Panc1 (cell line): ENCODE measurements around the gene TMEM220. TPM values are rescaled to one million over a fixed set of nuclear protein-coding genes. Genes with fewer than 3 reads are reported as not detected.

Source experiments
- ATAC-seq: fragments of 200-7000 bp; cut with Tn5 transposase; 2 replicates; pipeline ENCODE4 v1.9.1; 2020; ENCODE audit warnings: mild to moderate bottlenecking, moderate library complexity
- BruUV-seq: library from RNA; stranded (reverse); fragments of 400-500 nt; replicated peaks from 2 replicates; lab custom pipeline; 2021; lab: Mats Ljungman, UMichigan
- CTCF ChIA-PET: fragments of 300-600 bp; sonication (Branson Sonifier 250); formaldehyde crosslinking; loops from one replicate; lab custom pipeline; 2022; ENCODE audit warnings: antibody characterized with exemption; lab: Charles Lee
- POLR2A ChIA-PET: fragments of 300-600 bp; sonication (Branson Sonifier 250); formaldehyde crosslinking; loops from one replicate; lab custom pipeline; 2022; ENCODE audit warnings: antibody characterized with exemption; lab: Charles Lee
- DNase-seq: peaks from one replicate; pipeline ENCODE4 v3.0.0-alpha.2; 2010; ENCODE audit warnings: low read depth, low spot score
- H3K27ac ChIP-seq: 2 replicates; pipeline ENCODE4 v1.5.1; 2011; ENCODE audit warnings: mild to moderate bottlenecking, low read length, inconsistent platforms
- H3K27me3 ChIP-seq: fragments of 200-500 bp; sonication (Bioruptor generic); 2 replicates; pipeline ENCODE4 v1.6.0; 2014; ENCODE audit warnings: low read length, inconsistent platforms; ENCODE audit not compliant: control insufficient read depth, insufficient read depth
- H3K36me3 ChIP-seq: fragments of 200-500 bp; sonication (Bioruptor generic); 2 replicates; pipeline ENCODE4 v1.5.1; 2014; ENCODE audit warnings: inconsistent platforms, mild to moderate bottlenecking, low read length, moderate library complexity; ENCODE audit not compliant: control insufficient read depth, insufficient read depth
- H3K4me1 ChIP-seq: 2 replicates; pipeline ENCODE4 v1.5.1; 2011; ENCODE audit warnings: inconsistent platforms, mild to moderate bottlenecking, low read length, moderate library complexity; ENCODE audit not compliant: control insufficient read depth, insufficient read depth
- H3K4me3 ChIP-seq, 2 experiments: 2 replicates each; pipeline ENCODE4 v1.5.1; 2011 to 2012; ENCODE audit warnings: low read depth in 2 of 2, low read length in 2 of 2, mild to moderate bottlenecking in 2 of 2, inconsistent platforms in 1 of 2, moderate library complexity in 1 of 2
- H3K9me3 ChIP-seq: fragments of 200-500 bp; sonication (Bioruptor generic); 2 replicates; pipeline ENCODE4 v1.5.1; 2014; ENCODE audit warnings: low read depth, mild to moderate bottlenecking, inconsistent platforms, low read length, moderate library complexity; ENCODE audit not compliant: control insufficient read depth, insufficient read depth
- POLR2AphosphoS5 ChIP-seq: IDR thresholded peaks from 2 replicates; pipeline ENCODE4 v1.6.1; 2012; ENCODE audit warnings: mild to moderate bottlenecking, low read depth, low read length, moderate library complexity
- SIN3A ChIP-seq: IDR thresholded peaks from 2 replicates; pipeline ENCODE4 v1.6.1; 2012; ENCODE audit warnings: low read depth, mild to moderate bottlenecking, low read length, moderate library complexity, borderline replicate concordance; ENCODE audit not compliant: insufficient read depth
- TCF7L2 ChIP-seq: IDR thresholded peaks from 2 replicates; pipeline ENCODE4 v1.6.1; 2011; ENCODE audit warnings: mild to moderate bottlenecking, low read depth, low read length, inconsistent platforms
- in situ Hi-C: cut with HindIII; loops from 2 replicates; pipeline ENCODE4 v1.10.0; 2016; ENCODE audit warnings: low sequenced_read_pairs, low pct_unique_long_range_greater_than_20kb
- intact Hi-C: fragments of 100-400 bp; cut with micrococcal nuclease; formaldehyde crosslinking; loops from one replicate; pipeline ENCODE4 v1.10.0; 2022; ENCODE audit not compliant: unreplicated experiment
- total RNA-seq: library from RNA; stranded (reverse); gene quantifications from one replicate; pipeline ENCODE4 v1.2.1, GENCODE V29; 2021; ENCODE audit not compliant: unreplicated experiment
- TF ChIP-seq, protein P1 (sequence below), 2 experiments: IDR thresholded peaks; 2 replicates each; pipeline ENCODE4 v1.6.1; 2011 to 2012; ENCODE audit warnings: low read depth in 2 of 2, control low read depth in 1 of 2, low read length in 1 of 2, mild to moderate bottlenecking in 1 of 2, moderate library complexity in 1 of 2; ENCODE audit not compliant: insufficient read depth in 1 of 2
- TF ChIP-seq, protein P2 (sequence below): fragments of 450-650 bp; IDR thresholded peaks from 2 replicates; pipeline ENCODE4 v1.5.1; 2017; ENCODE audit warnings: mild to moderate bottlenecking

The TMEM220 gene
- total RNA-seq, 1 experiment from 2014 or later, result 9.3 TPM

DNA sequence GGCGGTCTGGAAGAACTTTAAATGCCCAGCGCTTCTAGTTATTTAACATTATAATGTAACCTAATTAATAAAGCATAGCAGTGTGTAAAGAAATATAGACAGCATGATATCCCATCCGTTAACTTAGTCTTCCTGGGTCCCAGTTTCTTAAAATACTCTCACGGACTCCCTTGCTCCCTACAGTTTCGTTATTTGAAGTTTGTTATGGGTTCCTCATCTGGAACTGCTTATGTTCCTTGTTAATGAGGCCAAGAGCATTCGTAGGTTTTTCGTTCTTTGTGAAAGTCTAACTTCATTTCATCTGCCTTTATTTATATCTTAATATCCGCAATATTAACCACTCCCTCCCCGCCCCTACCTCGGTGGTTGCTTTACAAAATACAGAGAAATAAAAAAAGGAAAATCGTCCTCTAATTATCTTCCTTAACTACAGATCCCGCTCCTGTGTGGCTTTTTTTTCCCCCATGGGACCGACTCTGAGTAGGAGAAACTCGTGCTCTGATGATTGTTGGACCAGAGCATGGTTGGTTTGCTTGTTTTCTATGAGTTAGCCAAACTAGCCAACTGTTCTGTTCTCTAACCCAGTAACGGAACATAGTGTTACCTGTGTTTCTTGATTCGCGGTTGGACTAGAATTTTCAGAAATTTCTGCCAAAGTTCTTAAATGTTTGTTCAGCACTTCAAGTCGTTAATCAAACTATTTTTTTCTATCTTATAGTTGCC, 31.6 kb downstream of the TMEM220 start:
- no peak for TF ChIP-seq POLR2AphosphoS5
- TF ChIP-seq, protein P1, sequence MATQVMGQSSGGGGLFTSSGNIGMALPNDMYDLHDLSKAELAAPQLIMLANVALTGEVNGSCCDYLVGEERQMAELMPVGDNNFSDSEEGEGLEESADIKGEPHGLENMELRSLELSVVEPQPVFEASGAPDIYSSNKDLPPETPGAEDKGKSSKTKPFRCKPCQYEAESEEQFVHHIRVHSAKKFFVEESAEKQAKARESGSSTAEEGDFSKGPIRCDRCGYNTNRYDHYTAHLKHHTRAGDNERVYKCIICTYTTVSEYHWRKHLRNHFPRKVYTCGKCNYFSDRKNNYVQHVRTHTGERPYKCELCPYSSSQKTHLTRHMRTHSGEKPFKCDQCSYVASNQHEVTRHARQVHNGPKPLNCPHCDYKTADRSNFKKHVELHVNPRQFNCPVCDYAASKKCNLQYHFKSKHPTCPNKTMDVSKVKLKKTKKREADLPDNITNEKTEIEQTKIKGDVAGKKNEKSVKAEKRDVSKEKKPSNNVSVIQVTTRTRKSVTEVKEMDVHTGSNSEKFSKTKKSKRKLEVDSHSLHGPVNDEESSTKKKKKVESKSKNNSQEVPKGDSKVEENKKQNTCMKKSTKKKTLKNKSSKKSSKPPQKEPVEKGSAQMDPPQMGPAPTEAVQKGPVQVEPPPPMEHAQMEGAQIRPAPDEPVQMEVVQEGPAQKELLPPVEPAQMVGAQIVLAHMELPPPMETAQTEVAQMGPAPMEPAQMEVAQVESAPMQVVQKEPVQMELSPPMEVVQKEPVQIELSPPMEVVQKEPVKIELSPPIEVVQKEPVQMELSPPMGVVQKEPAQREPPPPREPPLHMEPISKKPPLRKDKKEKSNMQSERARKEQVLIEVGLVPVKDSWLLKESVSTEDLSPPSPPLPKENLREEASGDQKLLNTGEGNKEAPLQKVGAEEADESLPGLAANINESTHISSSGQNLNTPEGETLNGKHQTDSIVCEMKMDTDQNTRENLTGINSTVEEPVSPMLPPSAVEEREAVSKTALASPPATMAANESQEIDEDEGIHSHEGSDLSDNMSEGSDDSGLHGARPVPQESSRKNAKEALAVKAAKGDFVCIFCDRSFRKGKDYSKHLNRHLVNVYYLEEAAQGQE (IDR thresholded peaks at IDR 0.05; ENCODE audit: insufficient read depth in 1 of 2, low read depth in 2 of 2, low read length in 1 of 2), result no peak
- no peak for TF ChIP-seq TCF7L2
- no peak for TF ChIP-seq SIN3A
- TF ChIP-seq, protein P2, sequence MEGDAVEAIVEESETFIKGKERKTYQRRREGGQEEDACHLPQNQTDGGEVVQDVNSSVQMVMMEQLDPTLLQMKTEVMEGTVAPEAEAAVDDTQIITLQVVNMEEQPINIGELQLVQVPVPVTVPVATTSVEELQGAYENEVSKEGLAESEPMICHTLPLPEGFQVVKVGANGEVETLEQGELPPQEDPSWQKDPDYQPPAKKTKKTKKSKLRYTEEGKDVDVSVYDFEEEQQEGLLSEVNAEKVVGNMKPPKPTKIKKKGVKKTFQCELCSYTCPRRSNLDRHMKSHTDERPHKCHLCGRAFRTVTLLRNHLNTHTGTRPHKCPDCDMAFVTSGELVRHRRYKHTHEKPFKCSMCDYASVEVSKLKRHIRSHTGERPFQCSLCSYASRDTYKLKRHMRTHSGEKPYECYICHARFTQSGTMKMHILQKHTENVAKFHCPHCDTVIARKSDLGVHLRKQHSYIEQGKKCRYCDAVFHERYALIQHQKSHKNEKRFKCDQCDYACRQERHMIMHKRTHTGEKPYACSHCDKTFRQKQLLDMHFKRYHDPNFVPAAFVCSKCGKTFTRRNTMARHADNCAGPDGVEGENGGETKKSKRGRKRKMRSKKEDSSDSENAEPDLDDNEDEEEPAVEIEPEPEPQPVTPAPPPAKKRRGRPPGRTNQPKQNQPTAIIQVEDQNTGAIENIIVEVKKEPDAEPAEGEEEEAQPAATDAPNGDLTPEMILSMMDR, result no peak
- Histone ChIP-seq H3K36me3 (peaks cover 12% of the 10 kb centered on the region), H3K27me3 (no peaks in the 10 kb centered on the region), H3K4me1 (peaks cover 4% of the 10 kb centered on the region; the same call in 1 of the 2 replicates), H3K4me3 (peak overlapping the region; percentile 81 to 93), H3K9me3 (no peaks in the 10 kb centered on the region), H3K27ac (peak overlapping the region; percentile 93)
- in situ Hi-C loops, result no loop called here
- ATAC-seq, result no peak
- ChIA-PET POLR2A (no interaction called here), CTCF (no interaction called here)
- intact Hi-C loops, result no loop called here
- BruUV-seq, result TSS peak; percentile 87
- no peak for DNase-seq

DNA sequence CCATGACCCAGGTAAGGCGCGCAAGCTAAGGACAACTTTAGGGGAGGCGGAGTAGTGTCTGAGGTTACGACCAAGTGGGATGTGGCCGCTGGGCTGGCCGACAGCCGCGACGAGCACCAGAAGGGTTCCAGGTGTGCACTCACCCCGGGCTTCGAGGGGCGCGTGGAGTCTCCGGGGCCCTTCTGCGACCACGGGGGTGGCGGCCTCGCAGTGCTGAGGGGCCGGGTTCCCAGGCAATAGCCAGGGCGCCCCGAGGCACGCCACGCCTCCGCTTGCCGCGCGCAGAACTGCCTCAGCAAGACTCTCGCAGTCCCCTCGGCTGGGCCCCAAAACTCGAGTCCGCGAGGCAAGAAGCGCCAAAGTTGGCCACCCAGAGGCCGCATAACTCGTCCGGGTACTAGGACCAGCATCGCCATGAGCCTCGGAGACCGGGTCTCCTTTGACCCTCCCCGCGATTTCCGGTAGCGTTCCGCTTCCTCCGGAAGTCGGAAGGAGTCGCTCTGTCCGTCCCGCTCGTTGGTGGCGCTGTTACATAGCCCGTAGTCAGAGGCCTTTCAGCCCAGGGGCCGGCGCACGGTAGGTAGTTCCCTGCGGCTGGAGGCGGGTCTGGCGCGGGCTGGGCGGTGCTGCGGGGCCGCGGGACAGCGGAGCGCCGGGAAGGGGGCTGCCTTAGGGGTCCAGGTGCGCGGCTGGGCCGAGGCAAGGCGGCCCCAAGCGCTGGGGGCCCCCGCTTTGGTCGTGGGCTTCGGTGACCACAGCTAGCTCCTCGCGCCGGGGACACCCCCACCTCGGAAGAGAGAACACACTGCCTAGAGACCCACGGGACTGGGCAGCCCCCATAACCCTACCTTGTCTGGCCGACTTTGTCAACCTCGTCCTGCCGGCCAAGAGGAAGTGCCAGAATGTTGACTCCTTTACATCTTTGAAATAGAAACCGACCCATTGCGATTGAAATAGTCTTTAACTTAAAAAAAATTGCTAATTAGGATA, 32.4 kb downstream of the TMEM220 start, which contains the start of the genes ADPRM and SCO1:
TSS of gene ADPRM (plus strand) at position 503 of the 990 bp plus-strand sequence. CDS start 7,333 bp downstream, outside the sequence.
TSS of gene SCO1 (minus strand) at position 442 of the 990 bp plus-strand sequence. CDS start at position 416, 26 bp downstream.
- Histone ChIP-seq H3K27ac (peak within 1 kb of the TSS; percentile 93), H3K36me3 (peaks cover 12% of the 10 kb centered on the region), H3K4me3 (peak within 1 kb of the TSS; percentile 81 to 93), H3K4me1 (peaks cover 4% of the 10 kb centered on the region; the same call in 1 of the 2 replicates), H3K9me3 (no peaks in the 10 kb centered on the region), H3K27me3 (no peaks in the 10 kb centered on the region)
- CTCF ChIA-PET, result interaction anchor here (0.7 kb wide), 1 partner anchor 1033 kb away, joined by 5 read pairs; no protein-coding TSS in a partner anchor
- ATAC-seq, result peak; percentile 100
- peak; percentile 76 for DNase-seq
- POLR2A ChIA-PET, result no interaction called here
- BruUV-seq, result no TSS peak
- in situ Hi-C loops (no loop called here), intact Hi-C loops (no loop called here)
- TF ChIP-seq SIN3A (0 out of 2 replicates have a peak, but pooled peaks have one; percentile 37), TCF7L2 (no peak), POLR2AphosphoS5 (peak; percentile 81)
- TF ChIP-seq, protein P1 (IDR thresholded peaks at IDR 0.05; ENCODE audit: insufficient read depth in 1 of 2, low read depth in 2 of 2, low read length in 1 of 2), result no peak
- TF ChIP-seq, protein P2, result peak; percentile 48
